GM12874 (cell line): ENCODE measurements around the gene WAPL.

Experiments
- CTCF ChIP-seq: IDR thresholded peaks from 2 replicates; pipeline ENCODE4 v1.5.1; 2011; ENCODE audit warnings: low read depth, mild to moderate bottlenecking, control low read depth, low read length, moderate library complexity; ENCODE audit not compliant: insufficient read depth

WAPL gene

DNA sequence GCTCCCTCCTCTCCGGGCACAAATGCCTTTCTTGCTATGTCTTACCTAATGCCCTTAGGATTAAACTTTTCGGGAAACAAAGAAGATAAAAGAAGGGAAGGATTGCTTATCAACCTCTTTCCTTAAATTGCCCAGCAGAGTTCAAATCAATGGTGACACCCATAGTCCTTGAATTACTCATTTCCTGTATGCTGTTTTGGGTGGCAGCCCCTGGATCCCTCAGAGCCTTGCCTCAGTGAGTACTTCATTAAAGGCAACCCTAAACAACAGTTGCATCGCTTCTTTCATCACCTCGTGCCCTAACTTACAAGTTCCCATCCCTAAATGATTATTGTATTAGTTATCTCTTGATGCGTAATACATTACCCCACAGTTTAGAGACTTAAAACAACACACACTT lies 31.6 kb upstream of the WAPL start:
- TF ChIP-seq CTCF, result no peak

GRCh38 chr10:86547296-86547695 lies 25.7 kb upstream of the WAPL start:
- TF ChIP-seq CTCF, result no peak

DNA sequence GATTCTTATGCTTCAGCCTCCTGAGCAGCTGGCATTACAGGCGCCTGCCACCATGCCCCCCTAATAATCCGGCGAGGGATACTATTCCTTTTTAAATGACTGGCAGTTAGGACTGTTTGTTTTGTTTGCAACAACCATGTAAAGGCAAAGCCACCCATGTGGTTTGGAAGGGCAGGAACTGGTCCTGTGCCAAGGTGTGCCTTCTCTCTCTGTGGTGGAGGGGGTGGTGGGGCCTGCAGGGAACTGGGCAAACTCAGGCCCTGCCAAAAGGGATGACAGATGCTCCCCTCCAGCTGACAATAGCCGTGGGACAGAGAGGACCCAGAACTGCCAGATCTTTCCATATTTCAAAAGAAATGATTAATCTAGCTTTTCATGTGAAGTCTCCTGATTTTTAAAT lies 23.5 kb upstream of the WAPL start:
- no peak for TF ChIP-seq CTCF

DNA sequence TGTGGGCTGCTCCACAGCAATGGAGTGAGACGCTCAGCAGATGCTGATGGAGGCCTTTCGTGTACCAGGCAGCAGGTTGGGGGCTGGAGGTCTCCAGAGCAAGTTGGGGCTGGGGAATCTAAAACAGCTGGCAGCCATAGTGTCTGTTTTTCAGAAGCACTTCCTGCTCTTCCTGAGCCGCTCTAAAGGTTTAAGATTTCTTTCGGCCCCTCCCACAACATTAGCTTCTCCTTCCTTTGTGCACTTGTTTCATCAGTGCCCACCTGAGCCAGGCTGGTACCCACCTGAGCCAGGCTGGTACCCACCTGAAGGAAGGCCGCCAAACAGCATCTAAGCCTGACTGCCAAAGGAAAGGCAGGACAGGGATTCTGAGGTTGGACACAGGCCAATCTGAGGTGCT lies 18.4 kb upstream of the WAPL start:
- no peak for TF ChIP-seq CTCF

DNA sequence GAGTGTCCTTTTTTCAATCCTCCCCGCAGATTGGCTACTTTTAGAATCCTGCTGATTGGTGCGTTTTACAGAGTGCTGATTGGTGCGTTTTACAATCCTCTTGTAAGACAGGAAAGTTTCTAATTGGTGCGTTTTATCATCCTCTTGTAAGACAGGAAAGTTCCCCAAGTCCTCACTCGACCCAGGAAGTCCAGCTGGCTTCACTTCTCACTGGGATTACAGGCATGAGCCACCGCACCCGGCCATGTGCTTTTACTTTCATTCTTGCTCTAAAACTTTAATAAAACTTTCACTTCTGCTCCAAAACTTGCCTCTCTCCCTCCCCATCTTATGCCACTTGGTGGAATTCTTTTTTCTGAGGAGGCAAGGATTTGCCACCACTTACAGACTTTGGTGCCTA lies 17.0 kb upstream of the WAPL start:
- TF ChIP-seq CTCF, result no peak

- no peak for TF ChIP-seq CTCF
Measured at GRCh38 chr10:86536294-86536861, 14.8 kb upstream of the WAPL start.

DNA sequence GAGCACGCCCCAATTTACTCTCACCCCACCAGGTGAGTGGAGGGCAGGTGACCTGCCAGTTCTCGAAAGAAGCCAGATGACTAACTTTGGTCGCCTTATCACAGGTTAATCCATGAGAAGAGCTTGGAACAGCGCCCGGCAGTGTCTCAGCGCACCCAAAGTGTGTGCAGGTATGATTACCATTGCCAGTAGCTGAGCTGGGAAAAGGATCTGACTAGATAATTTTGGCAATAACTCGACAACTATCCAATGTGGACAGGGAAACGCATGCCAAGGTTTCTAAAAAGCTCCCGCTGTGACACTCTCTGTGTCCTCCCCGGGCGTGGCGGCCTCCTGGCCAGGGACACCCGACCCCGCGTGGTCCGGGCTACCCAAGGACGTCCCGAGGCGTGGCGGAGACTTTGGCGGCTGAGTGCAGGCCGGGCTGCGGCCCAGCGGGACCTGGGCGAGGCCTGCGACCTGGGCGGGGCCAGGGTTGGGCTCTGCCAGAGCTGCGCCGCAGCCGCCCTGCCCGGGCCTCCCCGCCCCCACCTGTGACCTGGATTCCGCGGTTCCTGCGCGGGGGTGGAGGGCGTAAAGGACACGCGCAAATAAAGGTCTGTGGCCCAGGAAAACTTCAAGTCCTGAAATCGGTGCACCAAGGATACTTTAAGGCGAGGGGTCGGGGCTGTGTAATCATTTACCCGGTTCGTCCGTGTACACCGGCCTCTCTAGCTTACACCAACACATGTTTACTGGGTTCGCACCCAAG lies 13.7 kb upstream of the WAPL start:
- no peak for TF ChIP-seq CTCF
